GM18499 (cell line): Measurements from ENCODE around the gene HRAS.

Experiments
- ATAC-seq: cut with Tn5 transposase; IDR thresholded peaks from one replicate; pipeline ENCODE4 v1.9.1; 2021; ENCODE audit warnings: moderate number of reproducible peaks; ENCODE audit not compliant: insufficient read depth, unreplicated experiment

The HRAS gene

DNA sequence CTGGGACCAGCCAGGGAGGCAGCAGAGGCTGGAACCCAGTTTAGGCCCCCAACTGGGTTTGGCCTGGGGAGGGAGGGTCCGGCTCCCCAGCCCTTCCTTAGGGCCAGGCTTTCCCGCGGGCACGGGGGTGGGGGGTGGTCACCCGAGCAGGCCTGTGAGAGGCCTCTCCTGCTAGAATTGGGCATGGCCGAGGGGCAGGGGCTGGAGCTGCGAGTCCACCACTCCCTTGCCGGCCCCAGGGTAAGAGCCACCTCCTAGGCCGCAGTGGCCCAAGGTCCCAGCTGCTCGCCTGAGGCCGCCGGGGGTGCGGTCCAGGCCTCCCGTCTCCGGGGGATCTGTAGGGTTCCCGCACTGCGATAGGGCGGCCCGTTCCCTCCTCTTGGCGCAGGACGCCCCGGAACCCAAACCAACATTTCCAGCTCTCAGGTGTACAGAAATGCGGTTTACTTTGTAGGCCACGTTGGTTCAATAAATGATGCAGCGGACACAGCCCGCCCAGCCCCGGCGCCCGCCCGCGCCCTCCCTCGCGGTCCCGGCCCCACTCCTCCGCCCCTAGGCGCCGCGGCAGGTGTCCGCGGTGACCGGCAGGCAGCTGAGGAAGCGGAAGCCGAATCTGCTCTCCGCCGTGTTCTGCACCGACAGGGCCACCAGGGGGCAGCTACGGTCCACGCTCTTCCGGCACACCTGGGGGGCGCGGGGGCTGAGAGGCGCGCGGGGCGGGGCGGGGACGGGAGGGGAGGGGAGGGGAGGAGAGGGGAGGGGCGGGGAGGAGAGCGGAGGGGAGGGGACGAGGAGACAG is 19.3 kb upstream of the HRAS start:
- no peak for ATAC-seq

DNA sequence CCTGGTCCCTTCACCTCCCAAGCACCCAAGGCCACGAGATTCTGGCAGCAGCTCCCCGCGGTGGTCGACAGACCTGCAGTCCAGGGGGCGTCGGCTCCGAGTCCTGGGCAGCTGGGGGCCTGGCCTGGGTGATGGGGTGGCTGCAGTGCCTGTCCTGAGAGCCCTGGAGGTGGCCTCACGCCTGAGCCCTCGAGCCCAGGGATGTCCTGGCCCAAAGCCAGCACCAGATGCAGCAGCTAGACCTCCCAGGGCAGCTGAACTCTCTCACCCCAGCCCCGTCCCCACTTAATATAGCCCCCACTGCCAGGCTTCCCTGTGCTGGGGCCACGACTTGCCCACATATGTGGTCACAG is 18.6 kb upstream of the HRAS start:
- ATAC-seq = no peak

DNA sequence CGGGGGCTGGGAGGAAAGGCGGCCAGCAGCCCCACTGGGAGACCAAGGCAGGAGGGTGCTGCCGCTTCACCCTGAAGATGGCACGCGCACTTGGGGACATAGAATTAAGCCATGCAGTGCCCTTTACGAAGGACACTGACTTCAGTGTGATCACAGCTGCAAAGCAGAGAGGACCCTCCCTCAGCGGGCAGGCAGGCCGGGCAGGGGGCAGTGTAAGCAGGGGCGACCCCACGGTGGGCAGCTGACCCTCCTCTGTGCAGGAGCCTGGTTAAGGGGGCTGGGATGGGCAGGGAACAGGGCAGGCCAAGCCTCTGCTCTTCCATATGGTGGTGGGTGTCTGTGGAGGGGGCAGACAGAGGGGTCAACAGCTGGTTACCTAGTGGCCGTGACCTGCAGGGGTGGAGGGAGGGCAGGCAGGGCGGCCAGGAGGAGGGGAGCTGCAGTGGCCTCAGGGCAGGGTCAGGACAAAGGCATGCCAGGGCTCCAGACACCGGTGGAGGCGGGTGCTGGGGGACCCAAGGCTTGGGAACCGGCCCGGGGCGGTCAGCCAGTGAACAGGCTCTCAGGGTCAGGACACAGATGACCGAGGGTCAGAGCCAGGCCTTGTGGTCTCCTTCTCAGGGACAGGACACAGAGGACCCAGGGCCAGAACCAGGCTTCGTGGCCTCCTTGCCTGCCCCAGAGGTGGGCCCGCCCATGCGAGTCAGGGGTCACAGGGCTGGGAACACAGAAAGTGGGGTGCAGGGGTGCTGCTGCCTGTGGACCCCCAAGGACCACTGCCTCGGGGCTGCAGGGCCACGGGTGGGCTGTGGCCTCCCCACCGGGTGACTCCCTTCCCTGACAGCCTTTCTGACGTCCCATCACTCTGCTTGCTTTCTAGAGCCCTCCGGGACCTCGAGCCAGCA is 18.0 kb upstream of the HRAS start:
- no peak for ATAC-seq

DNA sequence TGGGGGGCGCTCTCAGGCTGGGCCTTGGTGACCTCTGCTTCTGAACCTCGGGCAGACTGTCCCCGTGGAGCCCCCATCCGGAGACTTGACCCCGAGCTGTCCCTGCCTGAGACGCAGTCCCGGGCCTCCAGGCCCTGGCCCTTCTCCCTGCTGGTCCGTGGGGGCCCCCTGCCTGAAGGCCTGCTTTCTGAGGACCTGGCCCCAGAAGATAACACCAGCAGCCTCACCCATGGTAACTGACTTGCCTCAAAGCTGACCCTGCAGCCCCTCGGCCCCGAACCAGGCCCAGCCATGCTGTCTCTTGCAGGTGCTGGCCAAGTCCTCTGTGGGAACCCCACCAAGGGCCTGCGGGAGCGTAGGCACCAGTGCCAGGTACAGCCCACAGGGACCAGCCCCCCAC is 16.2 kb upstream of the HRAS start:
- ATAC-seq = no peak

DNA sequence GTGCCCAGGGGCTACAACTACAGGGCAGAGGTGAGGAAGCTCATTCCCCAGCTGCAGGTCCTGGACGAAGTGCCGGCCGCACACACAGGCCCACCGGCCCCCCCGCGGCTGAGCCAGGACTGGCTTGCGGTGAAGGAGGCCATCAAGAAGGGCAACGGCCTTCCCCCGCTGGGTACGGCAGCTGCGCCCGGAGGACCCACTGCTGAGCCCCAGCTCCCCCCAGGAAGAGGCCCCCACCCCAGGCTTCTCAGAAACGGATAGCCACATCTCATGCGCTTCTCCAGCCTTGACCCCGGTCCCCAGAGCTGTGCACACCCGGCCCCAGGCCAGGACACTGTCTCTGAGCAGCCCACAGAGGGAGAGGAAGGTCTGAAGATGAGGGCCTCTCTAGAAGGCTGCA is 15.8 kb upstream of the HRAS start:
- no peak for ATAC-seq

DNA sequence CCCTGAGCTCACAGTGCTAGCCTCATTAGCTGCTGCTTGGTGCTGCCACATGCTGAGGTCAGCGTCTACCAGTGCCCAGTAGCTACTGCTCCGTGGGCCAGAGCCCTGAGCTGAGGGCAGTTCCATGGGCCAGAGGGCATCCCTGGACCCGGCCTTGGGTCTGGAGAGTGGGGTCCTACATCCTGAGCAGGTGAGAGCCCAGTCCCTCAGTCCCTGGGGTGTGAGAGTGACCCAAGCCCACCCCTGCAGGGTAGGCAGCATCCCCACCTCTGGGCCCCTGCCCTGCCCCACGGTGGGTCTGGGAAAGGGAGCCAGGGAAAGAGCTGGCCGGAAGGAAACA is 15.3 kb upstream of the HRAS start:
- no peak for ATAC-seq

DNA sequence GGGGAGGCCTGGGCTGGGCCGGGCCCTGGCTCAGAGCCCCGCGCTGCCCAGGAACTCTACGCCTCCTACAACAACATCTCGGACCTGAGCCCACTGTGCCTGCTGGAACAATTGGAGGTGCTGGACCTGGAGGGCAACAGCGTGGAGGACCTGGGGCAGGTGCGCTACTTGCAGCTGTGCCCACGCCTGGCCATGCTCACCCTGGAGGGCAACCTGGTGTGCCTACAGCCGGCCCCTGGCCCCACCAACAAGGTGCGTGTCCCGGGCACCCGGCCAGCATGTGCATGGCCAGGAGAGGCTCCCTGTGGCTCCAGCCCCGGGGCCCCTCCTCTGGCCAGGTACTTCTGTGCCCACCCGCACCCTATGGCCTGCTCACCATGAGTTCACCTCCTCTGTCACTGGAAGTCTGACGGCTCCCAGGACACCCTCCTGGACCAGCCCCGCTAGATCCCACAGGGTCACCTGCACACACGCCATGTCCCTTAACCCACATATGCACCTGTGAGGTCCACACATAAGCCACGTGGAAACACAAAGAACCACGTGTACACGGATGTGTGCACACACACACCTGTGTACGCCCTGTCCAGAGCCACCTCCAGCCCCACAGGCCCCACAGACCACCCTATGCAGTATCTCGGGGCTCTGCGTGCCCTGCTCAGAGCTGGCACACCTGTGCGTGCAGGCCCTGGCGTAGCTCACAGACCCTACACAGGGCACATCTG is 14.8 kb upstream of the HRAS start:
- no peak for ATAC-seq

DNA sequence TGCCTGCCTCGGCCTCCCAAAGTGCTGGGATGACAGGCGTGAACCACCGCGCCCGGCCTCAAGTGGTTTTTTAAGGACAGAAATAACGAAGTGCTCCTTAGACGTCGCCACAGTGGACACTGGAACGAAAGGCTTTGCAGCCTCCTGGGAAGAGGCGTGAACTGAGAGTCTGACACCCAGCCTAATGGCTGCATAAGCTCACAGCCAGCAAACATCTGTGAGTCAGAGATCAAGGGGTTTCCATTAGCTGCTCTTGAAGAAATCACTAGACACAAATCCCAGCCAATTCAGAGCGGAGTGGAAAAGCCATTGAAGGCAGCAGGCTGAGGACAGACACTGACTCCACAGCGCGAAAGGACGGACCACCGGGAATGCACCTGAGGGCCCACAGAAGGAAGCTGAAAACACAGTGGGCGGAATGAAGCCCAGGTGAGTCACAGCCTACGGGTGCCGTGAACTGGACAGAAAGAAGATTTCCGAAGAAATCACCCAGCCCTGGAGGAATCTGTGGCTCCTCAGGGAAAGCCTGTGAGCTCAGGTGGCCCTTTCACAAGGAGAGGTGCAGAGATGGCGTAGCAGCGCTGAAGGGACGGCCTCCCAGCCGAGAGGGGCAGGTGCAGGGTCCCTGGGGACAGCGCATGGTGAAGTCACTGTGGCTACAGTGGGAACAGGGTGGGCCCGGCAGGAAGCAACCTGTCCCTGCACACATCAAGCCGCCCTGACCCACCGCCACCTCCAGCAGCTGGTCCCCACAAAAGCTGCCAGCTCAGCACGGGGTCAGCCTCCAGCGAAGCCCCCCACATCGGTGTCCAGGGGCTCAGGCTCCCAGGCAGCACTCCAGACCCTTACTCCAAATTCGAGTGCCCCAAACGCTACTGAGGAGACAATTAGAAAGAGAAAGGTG is 13.6 kb upstream of the HRAS start:
- no peak for ATAC-seq

DNA sequence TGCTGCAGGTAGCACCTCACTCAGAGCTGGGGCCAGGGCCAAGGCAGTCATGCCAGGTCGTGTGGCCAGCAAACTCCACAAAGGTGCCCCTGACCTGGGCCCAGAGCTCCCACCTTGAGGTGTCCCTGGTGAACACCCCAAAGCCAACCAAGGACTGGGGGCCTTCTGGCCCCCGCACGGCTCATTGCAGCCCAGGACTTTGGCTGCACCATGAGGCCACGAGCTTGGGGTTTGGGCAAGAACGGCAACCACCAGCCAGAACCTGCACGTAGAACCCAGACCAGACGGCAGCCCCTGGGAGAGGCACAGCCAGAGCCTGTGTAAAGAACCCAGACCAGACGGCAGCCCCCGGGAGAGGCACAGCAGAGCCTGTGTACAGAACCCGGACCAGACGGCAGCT is 9.8 kb upstream of the HRAS start:
- no peak for ATAC-seq

DNA sequence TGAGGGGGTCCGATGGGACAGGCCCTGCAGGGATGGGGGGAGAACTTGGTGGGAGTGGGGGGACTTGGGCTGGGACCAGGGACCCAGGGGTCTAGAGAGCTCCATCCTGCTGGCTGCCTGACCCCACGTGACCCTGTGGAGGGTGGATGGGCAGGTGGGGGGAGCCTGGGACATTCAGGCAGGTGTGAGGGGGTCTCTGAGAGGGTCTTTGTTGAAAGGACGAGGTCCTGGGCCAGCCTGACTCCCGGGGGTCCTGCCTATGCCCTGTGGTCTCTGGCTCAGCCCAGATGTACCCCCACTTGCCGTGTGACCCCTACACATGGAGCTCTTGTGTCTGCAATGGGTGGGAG is 9.4 kb upstream of the HRAS start:
- no peak for ATAC-seq

DNA sequence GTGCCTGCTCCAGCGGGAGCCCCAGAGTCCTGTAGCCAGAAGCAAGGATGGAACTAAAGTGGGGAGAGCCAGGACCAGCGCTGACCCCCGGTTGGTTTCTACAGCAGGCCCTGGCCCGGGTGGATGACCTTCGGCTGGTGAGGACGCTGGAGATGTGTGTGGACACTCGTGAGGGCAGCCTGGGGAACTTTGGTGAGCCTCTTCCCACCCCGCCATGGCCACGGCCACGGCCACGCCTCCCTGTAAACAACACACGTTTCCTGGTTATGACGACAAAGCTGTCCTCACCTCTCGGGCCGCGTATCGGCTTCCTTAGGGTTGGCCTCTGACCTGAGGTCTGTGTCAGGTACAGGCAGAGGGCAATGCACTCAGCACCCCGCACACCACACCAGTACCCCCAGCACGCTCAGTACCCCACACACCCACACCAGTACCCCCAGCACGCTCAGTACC is 6.1 kb upstream of the HRAS start:
- no peak for ATAC-seq

DNA sequence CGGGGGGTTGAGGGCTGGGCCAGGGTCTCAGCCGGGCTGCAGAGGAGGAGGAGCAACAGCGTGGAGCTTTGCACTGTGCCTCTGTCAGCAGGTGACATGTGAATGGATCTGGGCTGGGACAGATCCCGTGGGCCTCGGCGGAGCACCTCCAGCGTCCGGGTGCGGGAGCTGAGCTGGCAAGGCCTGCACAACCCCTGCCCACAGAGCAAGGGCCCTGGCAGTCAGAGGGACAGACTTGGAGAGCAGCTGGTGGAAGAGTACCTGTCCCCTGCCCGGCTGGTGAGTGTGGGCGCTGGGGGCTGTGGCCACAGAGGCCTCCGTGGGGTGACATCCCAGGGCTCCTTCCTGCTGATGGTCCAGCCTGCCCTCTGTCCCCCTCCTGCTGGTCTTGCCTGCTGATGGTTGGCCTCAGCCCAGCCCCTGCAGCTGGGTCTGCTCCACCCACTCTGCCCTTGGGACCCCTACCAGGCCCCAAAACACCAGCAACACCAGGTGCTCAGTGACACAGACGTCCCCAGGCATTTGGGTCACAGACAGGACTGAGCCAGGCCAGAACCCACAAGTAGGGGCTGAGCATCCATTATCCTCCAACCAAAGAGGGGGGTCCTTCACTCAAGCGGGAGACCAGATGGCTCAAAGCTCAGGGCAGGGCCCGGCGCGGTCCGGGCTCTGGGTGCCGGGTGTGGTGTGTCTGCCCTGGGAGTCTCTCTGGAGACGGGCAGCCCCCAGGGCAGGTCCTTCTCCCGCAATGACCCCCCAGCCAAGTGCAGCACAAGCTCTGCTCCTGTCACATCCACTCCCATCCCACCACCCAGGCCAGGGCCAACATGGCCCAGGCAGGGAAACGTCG is 5.4 kb upstream of the HRAS start:
- no peak for ATAC-seq

DNA sequence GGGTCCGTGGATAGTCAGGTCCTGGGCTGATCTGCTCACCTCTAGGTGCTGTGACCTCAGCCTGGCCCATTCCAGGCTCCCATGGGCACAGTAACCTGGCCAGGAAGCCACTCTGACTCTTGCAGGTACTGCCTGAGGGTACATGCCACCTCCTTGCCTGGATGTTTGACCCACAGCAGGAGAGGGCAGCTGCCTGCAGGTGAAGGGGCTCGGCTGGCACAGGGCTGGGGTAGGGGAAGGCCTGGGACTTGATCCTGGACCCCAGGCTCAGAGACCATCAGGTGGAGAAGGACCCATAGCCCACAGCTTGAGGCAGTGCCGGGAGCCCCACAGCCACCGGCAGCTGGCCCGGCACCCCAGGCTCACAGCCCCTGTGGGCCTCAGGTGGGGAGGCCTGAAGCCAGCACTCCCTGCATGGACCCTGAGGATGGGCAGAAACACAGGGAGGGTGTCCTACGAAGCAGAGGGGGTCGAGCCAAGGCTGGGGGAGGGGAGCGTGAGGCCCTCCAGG is 4.7 kb upstream of the HRAS start:
- ATAC-seq = no peak

DNA sequence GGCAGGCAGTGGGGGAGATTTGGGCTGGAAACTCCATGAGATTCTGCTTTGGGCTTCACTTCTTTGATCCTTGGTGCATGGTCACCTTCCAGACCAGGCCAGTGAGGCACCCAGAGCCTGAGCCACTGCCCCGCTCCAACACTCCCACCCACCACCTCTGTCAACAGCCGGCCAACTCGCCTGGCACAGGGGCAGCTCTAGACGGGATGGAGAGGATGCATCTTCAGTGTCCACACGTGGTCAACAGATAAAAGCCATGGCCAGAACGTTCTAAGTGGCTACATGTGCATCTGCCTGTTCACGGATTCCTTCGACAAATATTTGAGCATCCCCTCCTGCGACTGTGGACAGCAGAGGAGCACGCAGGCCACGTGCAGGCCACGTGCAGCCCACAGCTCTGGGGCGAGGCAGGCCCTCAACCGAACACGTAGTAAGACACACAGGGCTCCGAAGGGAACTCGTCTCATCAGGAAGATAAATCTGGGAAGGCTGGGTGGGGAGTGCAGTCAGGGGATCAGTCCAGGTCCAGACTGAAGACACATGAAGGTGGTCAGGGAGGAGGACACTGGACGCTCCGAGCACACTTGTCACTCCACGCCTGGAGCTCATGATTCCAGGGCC is 3.2 kb upstream of the HRAS start:
- ATAC-seq = no peak

DNA sequence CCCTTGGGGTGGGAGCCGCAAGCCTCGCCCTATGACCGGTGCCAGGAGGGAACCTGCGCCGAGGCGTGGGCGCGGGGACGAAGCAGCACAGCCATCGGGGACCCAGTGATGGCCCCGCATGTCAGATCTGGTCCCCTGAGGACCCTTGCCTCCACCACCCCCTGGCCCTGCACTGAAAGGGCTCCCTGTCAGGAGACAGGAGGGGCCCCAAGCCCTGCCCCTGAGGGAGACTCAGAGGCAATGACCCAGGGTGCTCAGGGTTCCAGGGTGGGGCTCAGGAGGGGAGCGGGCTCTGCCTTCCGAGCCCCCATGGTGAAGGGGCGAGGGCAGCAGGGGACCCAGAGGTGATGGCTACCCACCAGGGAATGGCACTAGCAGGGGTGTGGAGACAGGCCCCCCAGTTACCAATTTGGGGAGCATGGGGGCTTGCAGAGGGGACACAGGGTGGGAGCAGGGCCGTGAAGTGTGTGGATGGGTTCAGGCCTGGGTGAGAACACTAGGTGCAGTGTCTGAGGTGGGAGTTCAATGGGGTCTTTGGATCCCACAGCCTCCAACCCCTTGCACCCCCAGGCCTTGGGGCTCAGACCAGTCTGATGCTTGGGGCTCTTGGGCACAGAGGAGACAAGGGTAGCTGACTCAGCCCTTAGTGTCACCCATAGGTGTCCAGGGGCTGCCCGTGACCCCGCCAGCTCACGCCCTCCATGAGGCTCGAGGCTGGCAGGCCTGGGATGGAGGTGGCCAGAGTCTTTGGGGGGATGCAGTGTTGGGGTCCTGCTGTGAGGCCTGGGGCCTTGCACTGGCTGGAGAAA is 2.5 kb upstream of the HRAS start:
- no peak for ATAC-seq

DNA sequence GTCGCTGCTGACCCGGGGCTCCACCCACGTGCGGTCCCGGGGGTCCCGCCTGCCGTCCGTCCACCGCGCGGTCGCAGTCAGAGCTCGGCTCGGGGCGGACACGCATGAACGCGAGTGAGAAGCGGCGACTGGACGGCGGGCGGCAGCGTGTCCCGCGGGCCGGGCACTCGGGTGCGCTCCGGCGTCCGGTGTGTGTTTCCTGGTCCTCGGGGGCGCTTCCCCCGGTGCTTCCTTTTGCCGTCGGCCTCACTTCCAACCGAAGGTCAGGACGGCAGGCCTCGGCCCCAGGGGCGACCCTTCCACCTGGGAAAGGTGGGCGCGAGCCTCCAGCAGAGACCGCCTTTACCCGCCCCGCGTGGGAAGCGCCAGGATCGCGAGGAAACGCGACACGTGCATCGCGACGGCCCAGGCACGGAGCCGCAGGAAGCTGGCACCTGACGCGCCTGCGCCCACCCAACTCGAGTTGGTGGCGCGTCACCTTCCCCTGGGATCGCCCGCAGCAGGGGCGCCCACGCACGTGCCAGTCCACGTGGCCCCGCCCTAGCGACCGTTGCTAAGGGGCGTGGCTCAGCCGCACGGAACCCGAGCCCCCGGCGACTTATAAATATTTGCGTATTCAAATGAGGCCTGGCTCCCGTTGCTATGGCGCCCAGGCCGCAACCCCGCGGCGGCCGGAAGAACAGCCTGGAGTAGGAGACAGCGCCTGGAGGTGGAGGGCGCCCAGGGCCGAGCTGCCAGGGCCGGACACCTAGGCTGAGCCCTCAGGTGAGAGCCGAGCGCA is 1.7 kb upstream of the HRAS start, which contains the start of gene LRRC56:
Gene LRRC56, plus strand, starts transcription at position 687 of the 781 bp plus-strand sequence. CDS start 3,158 bp downstream, outside the sequence.
- ATAC-seq = no peak

DNA sequence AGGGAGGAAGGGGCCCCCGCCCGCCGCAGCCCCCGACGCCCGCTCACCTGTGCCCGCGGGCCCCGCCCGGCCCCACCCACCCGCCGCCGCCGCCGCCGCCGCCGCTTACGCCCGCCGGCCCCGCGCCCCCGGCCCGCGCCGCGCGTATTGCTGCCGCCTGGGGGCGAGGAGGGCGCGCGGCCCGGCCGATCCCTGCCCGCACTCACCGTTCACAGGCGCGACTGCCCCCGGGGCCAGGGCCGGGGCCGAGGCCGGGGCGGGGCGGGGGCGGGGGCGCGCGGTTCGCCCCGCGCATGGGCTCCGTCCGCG is 212 bp downstream of the HRAS start:
- peak; percentile 4 for ATAC-seq
